GF-D8 (cell line): ENCODE results near the gene COL5A2.

Experiments used
- DNase-seq: peaks from one replicate; lab custom pipeline; 2025; lab: John Stamatoyannopoulos, UW

COL5A2 gene

DNA sequence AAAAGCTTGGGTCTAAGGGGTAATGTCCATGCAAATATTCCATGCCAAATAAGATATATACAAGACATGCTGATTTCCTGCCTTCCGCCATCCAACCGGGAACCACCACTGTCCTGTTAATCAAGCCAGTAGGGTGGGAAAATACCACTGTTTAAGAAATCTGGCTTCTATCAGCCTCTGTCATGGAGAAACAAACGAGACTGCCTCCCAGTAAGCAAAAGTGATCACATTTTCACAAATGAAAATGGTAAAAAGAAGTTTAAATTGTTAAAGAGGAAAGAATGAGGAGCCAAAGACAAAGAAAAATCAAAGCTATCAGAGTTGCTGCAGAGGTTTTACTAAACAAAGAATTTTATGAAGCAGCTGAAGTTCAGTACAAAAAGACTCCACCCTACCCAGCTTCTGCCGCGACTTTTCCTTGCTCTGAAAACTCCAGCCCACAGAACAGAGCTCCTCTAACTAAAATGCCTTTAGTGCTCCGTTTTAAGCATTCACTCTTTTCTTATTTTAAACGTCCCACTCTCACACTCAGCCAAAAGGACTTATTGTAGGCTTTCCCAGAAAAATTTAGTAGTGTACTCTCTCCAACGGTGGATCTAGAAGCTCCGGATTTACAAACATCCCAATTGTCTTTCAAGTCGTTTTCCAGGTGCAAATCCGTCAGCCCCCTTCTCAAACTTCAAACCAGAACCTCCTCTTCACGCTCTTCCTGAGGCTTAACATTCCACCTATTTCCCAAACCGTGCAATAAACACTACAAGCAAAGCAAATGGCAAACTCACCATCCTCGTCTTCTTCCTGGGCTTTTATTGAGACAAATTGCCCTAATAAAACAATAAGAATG is 613 bp downstream of the COL5A2 start:
- DNase-seq, result no peak

DNA sequence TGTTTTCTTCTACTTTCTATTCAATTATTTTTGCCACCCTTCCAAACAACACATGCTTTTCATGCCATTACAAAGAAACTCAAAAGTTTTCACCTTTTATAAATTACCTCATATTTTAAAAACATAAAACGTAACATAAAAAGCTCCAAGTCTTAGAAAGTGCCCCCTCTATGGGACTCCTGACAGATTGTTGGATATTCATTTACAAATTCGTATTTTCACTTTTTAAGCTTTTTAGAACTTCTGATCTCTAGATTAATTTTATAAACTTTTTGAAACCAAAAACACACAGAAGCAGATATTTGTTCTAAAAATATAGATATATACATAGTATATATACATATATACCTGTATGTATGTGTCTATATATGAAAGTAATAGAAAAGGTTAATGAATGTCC is 1.5 kb downstream of the COL5A2 start:
- DNase-seq, result no peak

DNA sequence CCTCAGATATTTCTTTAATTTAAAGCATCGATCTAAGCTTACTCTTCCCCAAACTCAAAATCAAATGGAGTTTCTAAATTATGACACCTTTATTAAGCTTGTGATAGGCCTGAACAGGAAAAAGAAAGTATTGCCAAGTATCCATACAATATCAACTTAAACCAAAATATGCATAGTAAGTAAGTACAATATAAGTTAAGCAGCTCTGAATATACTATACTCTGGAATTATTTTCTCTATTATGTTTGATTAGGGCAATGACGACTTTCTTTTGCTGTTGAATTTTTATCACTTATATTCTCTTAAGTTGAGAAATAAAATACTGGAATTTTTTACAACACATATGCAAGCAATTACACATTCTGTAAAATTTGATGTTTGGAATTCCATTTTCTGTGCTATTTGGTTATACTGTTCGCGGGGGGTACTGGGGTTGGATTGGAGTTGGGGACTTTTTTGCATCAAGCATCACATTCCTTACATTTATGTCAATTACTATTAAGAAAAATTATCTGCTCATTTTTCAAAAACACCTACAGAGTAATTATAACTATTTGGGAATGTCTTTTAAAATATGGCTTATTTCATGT is 2.2 kb downstream of the COL5A2 start:
- DNase-seq, result no peak

DNA sequence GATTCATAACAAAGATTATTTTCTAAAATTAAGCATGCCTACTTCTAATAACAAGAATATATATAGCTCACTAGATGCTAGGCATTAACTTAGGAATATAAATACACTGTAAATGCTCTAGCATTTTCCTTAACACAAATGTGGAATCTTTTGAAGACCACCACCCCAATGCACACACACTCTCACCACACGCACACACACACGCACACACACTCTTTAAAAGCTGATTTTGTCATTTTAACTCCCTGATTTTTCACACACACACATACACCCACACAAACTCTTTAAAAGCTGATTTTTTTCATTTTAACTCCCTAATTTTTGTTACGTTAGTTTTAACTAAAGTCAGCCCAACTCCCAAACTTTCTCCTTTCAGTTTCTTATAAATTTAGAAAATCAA is 3.0 kb downstream of the COL5A2 start:
- DNase-seq, result no peak

DNA sequence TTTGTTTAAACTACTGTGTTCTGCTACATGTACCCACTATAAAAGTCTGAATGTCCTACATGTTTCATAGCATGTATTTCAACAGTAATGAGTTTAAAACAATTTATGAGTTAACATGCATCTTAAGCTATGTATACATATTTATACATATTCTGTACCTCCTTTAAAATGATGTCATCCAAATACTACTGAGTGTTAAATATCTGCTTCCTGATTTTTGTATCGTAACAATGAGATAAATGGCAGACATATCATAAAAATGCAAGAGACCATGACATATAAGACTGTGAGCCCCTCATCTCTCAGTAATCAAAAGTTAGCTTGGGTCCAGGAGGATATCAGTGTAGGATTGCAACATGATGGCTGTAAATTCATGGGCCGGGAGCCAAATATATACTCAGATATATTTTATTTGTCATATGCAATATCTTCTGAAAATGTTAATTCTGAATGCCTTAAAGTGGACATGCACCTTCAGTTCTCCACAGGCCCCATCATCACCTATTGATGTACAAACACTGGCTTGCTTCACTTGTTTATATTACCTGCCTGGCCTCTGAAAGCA is 3.6 kb downstream of the COL5A2 start:
- DNase-seq, result no peak

DNA sequence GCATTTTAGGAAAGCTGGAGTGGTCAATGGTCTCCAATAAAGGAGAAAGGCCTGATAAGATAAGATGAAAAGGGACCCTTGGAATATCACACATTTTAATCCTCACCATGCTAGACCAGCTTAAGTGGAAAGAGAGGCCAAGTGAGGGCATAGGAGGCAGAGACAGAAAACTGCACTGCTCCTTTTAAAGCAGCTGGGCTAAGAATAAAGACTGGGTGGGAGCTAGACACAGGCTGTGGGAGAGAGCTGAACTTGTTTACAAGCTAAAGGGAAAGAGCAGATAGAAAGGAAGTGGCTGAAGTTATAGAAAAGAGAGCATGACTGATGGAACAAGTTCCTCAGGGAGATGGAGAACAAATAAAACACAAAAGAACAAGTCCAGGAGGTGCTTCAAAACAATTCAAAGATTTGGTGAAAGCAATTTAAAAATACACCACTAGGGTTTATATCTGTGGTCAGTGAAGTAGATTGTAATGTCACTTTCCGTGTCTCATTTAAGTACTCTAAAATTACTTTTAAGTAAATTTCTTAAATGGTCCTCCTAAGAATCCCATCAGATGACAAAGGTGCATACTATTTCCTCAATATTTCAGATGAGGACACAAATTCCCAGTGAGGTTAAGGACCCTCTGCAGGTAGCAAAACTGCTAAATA is 7.5 kb downstream of the COL5A2 start:
- no peak for DNase-seq

DNA sequence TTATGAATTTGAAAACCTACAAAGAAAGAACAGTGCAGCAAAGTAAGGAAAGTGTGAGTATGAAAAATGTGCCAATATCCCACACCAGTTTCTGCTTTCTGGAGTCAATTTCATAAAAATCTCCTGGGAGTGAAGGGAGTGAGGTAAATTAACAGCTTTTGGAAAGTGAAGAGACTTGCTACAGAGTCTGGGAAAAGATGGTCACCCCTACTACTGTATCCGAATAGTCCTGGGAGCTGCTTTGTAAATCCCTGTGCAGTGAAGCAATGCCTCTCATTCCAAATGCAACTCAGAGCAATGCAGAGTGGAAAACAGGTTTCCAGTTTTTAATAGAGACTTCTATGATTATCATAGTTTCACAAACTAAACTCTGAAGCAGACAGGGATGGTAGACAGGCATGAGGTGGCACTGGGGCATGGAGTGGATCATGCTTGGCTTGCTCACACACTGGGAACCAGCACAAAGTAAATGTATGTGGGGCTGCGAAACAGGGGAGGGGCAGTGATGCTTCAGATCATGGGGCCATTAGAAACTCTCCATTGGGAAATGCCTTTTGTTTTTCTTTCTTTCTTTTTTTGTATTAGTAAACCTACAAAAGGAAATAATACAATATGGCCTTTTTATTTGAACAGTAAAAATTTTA is 10.6 kb downstream of the COL5A2 start:
- no peak for DNase-seq

DNA sequence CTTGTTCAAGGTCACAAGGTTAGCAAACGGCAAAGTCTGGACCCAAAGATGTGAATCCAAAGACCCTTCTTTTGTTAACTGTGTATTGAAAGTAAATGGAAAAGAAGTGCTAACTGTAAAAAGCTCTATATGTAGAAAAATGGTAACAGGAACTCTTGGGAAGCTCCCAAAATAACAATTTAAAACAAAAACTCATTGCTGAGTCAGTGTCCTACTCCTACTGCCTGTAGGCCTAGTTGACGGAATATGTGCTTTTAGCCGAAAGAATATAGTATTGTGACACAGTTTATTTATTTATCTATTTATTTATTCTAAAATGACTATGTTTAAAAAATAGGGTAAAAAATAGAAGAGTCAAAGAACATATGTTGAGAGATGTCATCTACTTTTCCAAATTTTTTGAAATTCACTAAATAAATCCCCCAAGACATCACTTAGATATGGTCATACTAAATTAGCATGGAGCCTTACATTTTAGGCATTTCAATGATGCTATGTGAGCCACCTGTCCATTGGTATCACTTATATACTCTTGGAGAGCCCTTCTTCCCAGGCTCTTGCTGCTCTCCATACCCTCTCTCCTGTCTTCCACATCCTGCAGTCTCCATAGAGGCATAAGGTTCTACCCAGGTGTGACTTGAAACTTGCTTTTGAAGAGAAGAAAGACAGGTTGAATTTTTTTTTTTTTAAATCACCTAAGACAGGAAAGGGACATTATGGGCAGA is 13.7 kb downstream of the COL5A2 start:
- no peak for DNase-seq

DNA sequence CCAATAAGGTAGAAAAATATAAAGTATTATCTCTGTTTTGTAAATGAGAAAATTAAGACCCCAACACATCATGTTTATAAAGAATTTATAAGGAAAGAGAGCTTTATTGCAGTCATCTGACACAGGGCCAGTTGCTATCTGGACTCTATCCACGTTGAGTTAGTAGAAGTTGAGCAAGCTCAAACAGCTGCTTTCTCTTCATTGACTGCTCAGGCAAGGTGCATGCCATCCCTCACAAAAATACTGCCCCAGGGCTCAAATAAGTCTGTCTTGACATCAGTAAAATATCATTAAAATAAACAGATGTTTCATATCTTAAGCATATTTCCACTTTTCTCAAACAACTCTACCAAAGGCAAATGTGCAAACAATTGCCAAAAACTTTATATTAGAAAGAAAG is 14.8 kb downstream of the COL5A2 start:
- no peak for DNase-seq

DNA sequence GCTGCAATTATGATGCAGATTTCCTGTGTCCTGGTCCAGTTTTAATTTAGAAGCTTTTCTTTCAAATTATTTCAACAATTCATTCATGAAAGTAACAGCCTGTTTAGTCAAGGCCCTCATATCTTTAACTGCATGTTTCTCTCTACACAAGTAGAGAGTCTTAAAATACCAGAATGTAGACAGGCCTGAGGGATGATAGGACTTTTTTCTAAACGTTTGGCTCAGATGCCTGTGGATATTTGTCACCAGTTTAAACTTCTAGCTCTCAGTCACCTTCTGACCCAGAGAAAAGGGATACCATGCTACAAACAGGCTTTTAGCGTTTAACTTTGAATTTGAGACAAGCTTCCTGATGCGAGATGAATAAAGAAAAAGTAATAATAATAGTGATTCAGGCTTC is 15.7 kb downstream of the COL5A2 start:
- no peak for DNase-seq

DNA sequence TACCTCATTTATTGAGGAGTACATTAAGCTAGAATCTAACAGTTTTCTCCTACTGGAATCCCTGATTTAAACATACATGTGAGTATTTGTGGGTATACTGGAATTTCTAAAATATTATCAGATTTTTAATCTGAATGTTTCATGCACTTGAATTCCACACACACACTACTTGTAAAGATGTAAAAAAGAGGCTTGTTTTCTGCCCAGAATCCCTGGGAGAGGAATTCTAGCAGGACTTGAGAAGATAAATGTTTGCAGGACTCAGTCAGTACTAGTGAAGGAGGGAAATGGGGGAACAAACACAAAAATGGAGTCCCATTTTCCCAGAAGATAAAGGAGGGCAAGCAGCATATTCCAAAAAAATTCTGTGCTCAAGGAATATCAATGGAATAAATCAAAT is 17.0 kb downstream of the COL5A2 start:
- no peak for DNase-seq

DNA sequence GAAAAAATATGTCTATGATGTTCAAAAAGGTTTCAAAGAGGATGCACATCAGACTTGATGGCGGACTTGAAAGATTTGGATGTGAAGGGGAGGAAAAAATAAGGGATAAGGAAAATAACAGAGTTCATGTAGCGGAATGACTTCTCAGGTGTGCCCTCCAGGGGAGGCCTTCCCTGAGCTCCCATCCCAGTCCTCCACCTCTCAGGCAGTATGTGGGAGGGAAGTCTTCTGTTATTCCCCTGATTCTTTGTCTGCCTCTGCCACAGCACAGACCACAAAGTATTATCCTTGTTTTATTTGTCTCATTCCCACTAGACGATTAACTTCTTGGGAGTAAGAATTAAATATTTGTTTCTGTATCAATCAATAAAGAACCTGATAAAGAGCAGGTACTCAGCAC is 17.7 kb downstream of the COL5A2 start:
- DNase-seq, result no peak

DNA sequence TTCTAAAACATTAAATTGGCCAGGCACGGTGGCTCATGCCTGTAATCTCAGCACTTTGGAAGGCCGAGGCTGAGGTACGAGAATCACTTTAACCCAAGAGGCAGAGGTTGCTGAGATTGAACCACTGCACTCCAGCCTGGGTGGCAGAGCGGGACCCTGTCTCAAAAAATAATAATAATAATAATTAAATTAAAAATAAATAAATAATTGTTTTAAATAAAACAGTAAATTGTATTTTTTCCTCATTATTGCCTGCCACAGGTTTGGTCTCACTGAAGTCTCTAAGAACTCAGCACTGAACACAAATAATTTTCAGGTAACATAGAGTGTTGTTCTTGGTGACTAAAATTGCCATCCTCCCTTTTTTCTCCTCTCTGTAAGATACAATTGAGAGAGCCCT is 19.8 kb downstream of the COL5A2 start:
- DNase-seq, result no peak

DNA sequence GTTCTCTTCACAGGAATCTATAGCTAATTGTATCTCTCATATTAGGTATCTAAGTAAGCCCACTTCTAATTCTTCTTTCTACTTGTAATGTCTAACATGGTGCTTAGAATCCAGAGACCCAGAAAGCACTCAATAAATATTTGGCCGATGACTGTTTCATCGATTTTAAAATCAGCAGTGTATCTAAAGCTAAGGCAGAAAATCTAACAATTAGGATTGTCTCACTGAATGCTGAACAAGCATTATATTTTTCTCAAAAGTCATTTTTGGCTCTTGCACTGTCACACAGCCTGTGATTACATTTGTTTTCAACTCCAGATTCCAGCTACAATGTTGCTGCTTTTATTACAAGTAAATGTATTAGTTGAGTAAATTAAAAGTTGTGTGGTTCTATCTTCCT is 20.3 kb downstream of the COL5A2 start:
- no peak for DNase-seq

DNA sequence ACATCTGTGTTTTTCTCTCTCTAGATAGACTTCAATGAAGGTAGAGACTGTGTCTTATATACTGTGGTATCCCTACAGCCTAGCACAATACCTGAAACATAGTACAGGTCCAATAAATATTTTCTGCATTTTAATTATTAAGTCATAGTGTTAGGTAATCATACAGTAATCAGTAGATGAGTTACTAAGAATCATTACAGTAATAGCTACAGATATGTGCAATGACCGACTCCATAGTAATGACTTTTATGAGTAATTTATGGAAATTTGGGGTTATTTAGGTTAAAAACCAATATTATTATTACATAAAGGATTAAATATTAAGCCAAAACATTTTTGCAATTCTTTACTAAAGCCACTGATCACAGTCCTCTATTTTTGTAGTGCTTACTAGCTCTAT is 21.6 kb downstream of the COL5A2 start:
- DNase-seq, result no peak

DNA sequence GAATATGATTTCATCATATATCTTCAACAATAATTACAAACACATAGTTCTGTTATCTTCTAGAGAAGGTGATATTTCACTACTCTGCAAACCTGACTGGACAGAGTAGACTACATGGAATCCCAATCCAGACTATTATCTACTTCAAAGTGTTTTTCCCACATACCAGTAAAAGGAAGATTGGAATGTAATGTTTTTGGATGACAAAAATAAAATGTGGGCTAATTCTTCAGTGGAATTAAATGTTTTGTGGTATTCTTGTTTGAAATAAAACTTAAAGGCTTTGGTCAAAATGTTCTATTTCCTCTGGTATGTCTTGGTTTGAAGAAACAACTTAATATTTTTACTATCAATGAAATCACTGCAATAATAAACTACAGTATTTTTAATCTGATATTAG is 22.1 kb downstream of the COL5A2 start:
- no peak for DNase-seq

DNA sequence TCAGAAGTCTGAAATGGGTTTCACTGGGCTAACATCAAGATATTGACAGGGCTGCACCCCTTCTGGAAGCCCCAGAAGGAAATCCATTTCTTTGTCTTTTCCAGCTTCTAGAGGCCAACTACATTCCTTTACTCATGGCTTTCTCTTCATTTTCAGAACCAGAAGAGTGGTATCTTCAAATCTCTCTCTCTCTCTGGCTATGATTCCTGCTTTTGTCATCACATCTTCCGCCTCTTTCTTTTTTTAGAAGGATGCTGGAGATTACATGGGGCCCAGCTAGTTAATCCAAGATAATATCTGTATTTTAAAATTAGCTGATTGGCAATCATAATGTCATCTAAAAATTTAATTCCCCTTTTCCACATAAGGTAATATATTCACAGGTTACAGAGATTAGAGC is 23.8 kb downstream of the COL5A2 start:
- no peak for DNase-seq

DNA sequence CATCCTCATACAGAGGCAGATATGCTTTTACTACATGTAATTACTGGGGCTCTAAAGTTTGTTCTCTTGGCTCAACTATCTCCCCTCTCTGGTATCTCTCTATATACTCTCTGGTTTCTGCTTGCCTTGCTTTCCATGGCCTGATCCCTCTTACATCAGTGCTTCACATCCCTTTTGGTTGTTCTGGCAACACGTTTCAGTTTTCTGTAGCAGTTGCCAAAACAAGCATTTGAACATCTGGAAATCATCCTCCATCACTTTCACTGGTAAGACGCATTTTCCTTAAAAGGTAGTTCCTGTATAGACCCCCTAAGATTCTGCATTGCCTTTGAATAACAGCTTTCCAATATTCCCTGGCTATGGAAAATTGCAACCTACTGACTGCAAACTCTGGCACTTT is 25.9 kb downstream of the COL5A2 start:
- DNase-seq, result no peak

DNA sequence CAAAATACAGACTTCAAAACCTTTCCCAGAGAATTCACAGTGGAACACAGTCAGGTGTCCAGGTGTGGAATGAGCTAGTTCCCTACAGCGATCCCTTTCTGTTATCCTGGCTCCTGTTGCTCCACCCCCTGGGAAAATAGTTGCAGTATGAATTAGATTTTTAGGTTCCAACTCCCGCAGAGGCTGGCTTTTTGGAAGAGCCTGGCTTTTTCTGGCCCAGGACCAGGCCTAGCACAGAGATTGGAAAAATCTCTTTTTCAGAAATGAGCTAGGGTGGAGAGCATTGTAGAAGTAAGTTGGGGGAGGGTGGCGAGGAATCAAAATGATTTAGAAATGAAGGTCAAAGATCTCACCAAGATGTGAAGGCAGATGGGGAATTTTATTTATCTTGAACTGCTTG is 27.1 kb downstream of the COL5A2 start:
- DNase-seq, result no peak

DNA sequence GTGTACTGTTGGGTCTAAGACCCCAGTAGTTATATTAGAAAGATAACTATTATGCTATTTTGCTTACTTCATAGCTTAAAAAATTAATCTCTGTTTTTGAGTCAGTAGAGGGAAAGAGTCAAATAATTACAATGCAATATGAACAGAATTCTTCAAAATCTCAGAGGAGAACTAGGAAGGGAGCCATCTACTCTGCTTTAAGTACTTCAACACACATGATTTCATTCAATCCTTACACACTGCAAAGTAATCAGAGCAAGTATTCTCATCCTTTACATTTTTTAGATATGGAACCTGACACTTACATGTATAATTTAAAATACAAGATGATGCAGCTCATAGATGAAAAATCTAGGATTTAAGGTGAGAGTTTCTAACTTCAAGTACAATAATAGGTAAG is 27.7 kb downstream of the COL5A2 start:
- no peak for DNase-seq

DNA sequence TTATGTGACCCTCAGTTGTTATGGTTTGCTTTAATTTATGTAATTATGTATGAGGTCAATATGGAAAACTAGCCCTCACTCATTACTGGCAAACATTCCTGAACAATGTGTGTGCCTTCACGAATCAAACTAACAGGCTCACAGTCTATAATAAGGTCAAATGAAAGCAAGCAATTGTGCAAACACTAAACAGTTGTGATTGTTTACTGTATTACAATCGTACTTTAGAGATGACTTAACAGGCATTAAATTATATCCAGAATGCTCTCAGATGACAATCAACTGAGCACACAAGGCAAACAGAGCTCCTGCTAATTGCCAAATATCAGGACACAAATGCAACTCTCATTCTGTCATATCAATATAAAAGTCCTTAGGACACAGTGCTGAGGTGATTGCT is 29.5 kb downstream of the COL5A2 start:
- DNase-seq, result no peak

DNA sequence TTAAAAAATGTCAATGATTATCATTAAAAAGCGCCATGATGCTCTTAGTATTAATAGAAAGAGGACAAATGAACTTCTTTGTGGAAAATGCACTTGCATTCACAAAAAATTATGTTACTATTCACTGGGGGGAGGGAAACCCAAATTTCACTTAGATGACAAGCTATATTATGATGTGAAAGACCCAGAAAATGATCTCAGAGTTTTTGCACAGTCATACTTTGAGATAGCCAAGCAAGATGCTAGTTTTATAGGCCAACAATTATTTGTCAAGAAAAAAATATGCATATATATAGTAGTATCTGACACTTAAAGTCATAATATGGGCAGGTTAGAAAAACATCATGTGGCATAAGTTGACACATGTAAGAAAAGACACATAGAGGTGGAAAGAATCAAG is 31.6 kb downstream of the COL5A2 start:
- no peak for DNase-seq
